ENCODE results near the gene MAPK8. TPM values are rescaled to one million over a fixed set of nuclear protein-coding genes. Genes with fewer than 3 reads are reported as not detected.

Gene MAPK8
- total RNA-seq, 2 donors from 2014 or later = 32.3 to 43.3 TPM

GRCh38 chr10:48390558-48390871 is 84.0 kb downstream of the MAPK8 start:
- peak; percentile 19 for DNase-seq
- Histone ChIP-seq H3K27ac (no peak overlapping the region), H3K27me3 (no peaks in the 10 kb centered on the region), H3K9ac (ENCODE audit: low read depth in 2 of 2, low read length in 2 of 2) (no peak overlapping the region), H3K4me1 (peaks cover 4% of the 10 kb centered on the region), H3K9me3 (no peaks in the 10 kb centered on the region), H3K4me3 (no peak overlapping the region), H3K36me3 (no peaks in the 10 kb centered on the region)
- TF ChIP-seq CTCF (IDR thresholded peaks at IDR 0.05) = no peak
- intact Hi-C loops (cut with DNase I) = no loop called here

DNA sequence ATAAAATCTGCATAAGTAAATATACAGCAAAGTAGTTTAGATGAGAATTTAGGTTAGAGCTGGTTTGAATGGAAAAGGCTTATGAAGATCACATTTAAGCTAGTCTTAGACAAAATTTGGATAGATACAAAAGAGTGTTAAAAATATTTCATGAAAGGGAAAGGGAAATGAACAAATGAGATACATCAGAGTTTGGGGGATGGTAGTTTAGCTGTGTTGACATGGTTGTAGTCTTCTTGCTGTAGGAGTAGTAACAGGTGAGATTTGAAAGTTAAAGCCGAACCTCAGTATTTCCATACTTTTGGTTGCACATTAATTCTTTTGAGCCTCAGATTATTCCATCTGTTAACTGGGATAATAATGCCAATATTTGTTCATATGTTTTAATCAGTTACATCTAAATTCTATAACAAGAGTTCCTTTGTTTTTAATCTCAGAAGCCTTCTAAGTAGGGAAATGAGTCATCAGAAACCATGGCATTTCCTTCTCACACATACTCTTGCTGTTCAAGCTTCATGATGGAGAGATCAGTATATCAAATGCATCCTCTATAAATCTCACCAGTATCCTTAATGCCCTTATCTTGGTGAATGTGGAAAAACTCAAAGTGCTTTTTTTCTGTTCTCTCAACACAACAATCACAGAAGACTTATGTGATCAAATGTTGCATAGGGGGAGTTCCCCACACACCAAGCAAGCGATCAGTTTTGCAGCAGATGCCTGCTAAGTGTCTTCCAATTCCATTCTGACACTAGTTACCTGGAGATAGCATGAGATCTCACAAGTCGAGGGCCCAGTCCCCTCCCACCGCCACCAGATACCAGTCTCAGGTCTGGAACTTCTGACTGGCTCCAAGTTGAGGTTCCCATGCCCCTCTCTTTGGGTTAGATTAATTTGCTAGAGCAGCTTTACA is 84.7 kb downstream of the MAPK8 start:
- Histone ChIP-seq H3K36me3 (no peaks in the 10 kb centered on the region), H3K27me3 (no peaks in the 10 kb centered on the region), H3K4me1 (peaks cover 4% of the 10 kb centered on the region), H3K4me3 (no peak overlapping the region), H3K9me3 (no peaks in the 10 kb centered on the region), H3K27ac (no peak overlapping the region), H3K9ac (ENCODE audit: low read depth in 2 of 2, low read length in 2 of 2) (no peak overlapping the region)
- intact Hi-C loops (cut with DNase I) = no loop called here
- DNase-seq = no peak
- TF ChIP-seq CTCF (IDR thresholded peaks at IDR 0.05) = no peak

- TF ChIP-seq CTCF (IDR thresholded peaks at IDR 0.05) = no peak
- intact Hi-C loops (cut with DNase I) = no loop called here
Measured at GRCh38 chr10:48391994-48392393, 85.5 kb downstream of the MAPK8 start.

DNA sequence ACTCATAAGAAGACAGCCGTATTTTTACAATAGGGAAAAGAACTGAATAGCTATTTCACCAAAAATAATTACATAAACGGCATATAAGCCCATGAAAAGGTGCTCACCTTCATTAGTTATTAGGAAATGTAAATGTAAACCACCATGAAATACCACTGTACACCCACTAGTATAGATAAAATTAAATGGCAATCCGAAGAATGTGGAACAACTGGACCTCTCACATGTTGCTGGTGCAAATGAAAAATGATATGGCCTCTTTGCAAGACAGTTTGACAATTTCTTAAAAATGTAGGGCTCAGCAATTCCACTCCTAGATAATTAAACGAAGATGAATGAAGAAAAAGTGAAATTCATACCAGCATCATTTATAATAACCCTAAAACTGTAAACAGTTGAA is 91.8 kb downstream of the MAPK8 start:
- Histone ChIP-seq H3K4me1 (no peaks in the 10 kb centered on the region), H3K27ac (no peak overlapping the region), H3K36me3 (no peaks in the 10 kb centered on the region), H3K9me3 (no peaks in the 10 kb centered on the region), H3K27me3 (no peaks in the 10 kb centered on the region), H3K9ac (ENCODE audit: low read depth in 2 of 2, low read length in 2 of 2) (no peak overlapping the region), H3K4me3 (no peak overlapping the region)
- DNase-seq = no peak
- intact Hi-C loops (cut with DNase I) = no loop called here
- no peak for TF ChIP-seq CTCF (IDR thresholded peaks at IDR 0.05)

More at GRCh38 chr10:48391994-48392393, 85.5 kb downstream of the MAPK8 start:
- Histone ChIP-seq H3K9ac (ENCODE audit: low read depth in 2 of 2, low read length in 2 of 2) (no peak overlapping the region), H3K36me3 (no peaks in the 10 kb centered on the region), H3K27ac (no peak overlapping the region), H3K4me3 (no peak overlapping the region), H3K4me1 (peaks cover 4% of the 10 kb centered on the region), H3K9me3 (no peaks in the 10 kb centered on the region), H3K27me3 (no peaks in the 10 kb centered on the region)
- no peak for DNase-seq

- no peak for TF ChIP-seq CTCF (IDR thresholded peaks at IDR 0.05)
- intact Hi-C loops (cut with DNase I) = no loop called here
- H3K36me3 ChIP-seq = no peaks in the 10 kb centered on the region
- H3K9ac ChIP-seq (ENCODE audit: low read depth in 2 of 2, low read length in 2 of 2) = no peak overlapping the region
- H3K27me3 ChIP-seq = no peaks in the 10 kb centered on the region
- no peak overlapping the region for H3K27ac ChIP-seq
- H3K4me3 ChIP-seq = no peak overlapping the region
- no peak for DNase-seq
- no peaks in the 10 kb centered on the region for H3K4me1 ChIP-seq
- H3K9me3 ChIP-seq = no peaks in the 10 kb centered on the region
Measured at GRCh38 chr10:48399056-48399541, 92.6 kb downstream of the MAPK8 start.
